GM23338 (cell line): ENCODE data around the gene DLX4. TPM values are rescaled to one million over a fixed set of nuclear protein-coding genes. Genes with fewer than 3 reads are reported as not detected.

ENCODE experiments used
- ATAC-seq: fragments of 200-7000 bp; cut with Tn5 transposase; 3 replicates; pipeline ENCODE4 v1.9.1; 2020
- DNase-seq: peaks from one replicate; pipeline ENCODE4 v3.0.0-alpha.2; 2015; ENCODE audit warnings: low spot score
- H2AFZ ChIP-seq: fragments of 200-600 bp; sonication (generic); 2 replicates; pipeline ENCODE4 v1.8.0; 2016; ENCODE audit warnings: antibody characterized with exemption, mild to moderate bottlenecking, moderate library complexity
- H3F3A ChIP-seq: fragments of 200-600 bp; sonication (generic); replicated peaks from 2 replicates; pipeline ENCODE4 v1.8.0; 2017; ENCODE audit warnings: antibody characterized with exemption, mixed run types, low read depth
- H3K27ac ChIP-seq: fragments of 200-600 bp; sonication (generic); 2 replicates; pipeline ENCODE4 v1.6.1; 2016; ENCODE audit warnings: low read depth
- H3K27me3 ChIP-seq: fragments of 200-600 bp; sonication (generic); 2 replicates; pipeline ENCODE4 v1.8.0; 2016; ENCODE audit warnings: mild to moderate bottlenecking, mixed run types, moderate library complexity; ENCODE audit not compliant: insufficient read depth
- H3K36me3 ChIP-seq: fragments of 200-600 bp; sonication (generic); 2 replicates; pipeline ENCODE4 v1.8.0; 2016; ENCODE audit warnings: mild to moderate bottlenecking; ENCODE audit not compliant: insufficient read depth
- H3K4me1 ChIP-seq: fragments of 200-600 bp; sonication (generic); 2 replicates; pipeline ENCODE4 v1.8.0; 2016; ENCODE audit warnings: mild to moderate bottlenecking, moderate library complexity; ENCODE audit not compliant: insufficient read depth
- H3K4me2 ChIP-seq: fragments of 200-600 bp; sonication (generic); 2 replicates; pipeline ENCODE4 v1.7.1; 2017; ENCODE audit warnings: mixed run types
- H3K4me3 ChIP-seq: fragments of 200-600 bp; sonication (generic); 2 replicates; pipeline ENCODE4 v1.6.1; 2016; ENCODE audit warnings: mixed run types
- H3K79me2 ChIP-seq: fragments of 200-600 bp; sonication (generic); replicated peaks from 2 replicates; pipeline ENCODE4 v1.8.0; 2017; ENCODE audit warnings: mild to moderate bottlenecking; ENCODE audit not compliant: insufficient read depth
- H3K9me2 ChIP-seq: fragments of 200-600 bp; sonication (generic); 2 replicates; pipeline ENCODE4 v1.8.0; 2017; ENCODE audit not compliant: insufficient read depth
- H4K20me1 ChIP-seq: fragments of 200-600 bp; sonication (generic); replicated peaks from 2 replicates; pipeline ENCODE4 v1.8.0; 2017; ENCODE audit warnings: mild to moderate bottlenecking; ENCODE audit not compliant: insufficient read depth
- H3K27ac Mint-ChIP-seq: 2 replicates; pipeline ENCODE4 v1.8.0; 2020; ENCODE audit warnings: inconsistent platforms, mild to moderate bottlenecking, moderate library complexity, mixed read lengths
- H3K27me3 Mint-ChIP-seq: 3 replicates; pipeline ENCODE4 v1.8.0; 2022; ENCODE audit warnings: low read depth, mild to moderate bottlenecking, moderate library complexity, mixed read lengths, inconsistent platforms; ENCODE audit not compliant: insufficient read depth, poor library complexity
- H3K36me3 Mint-ChIP-seq: 3 replicates; pipeline ENCODE4 v1.8.0; 2021; ENCODE audit warnings: low read depth, mild to moderate bottlenecking, inconsistent platforms, moderate library complexity, mixed read lengths
- H3K4me1 Mint-ChIP-seq: 3 replicates; pipeline ENCODE4 v1.8.0; 2020; ENCODE audit warnings: mild to moderate bottlenecking, inconsistent platforms, mixed read lengths
- H3K4me3 Mint-ChIP-seq: 3 replicates; pipeline ENCODE4 v1.8.0; 2021; ENCODE audit warnings: moderate library complexity, mild to moderate bottlenecking, inconsistent platforms, mixed read lengths
- H3K9me3 Mint-ChIP-seq: 3 replicates; pipeline ENCODE4 v1.8.0; 2020; ENCODE audit warnings: moderate library complexity, mild to moderate bottlenecking, inconsistent platforms, mixed read lengths
- CREB1 ChIP-seq: fragments of 250-450 bp; sonication (Bioruptor Pico); IDR thresholded peaks from 2 replicates; pipeline ENCODE4 v1.5.0; 2020; ENCODE audit warnings: low read depth, mild to moderate bottlenecking, moderate library complexity
- CTCF ChIP-seq, 2 experiments: fragments of 200-600 bp in 1 of 2; sonication (generic) in 1 of 2; conservative IDR thresholded peaks; 2 replicates each; pipeline versions ENCODE4 v1.5.1 to v1.6.1; 2016 to 2017; ENCODE audit warnings: antibody characterized with exemption in 2 of 2, low read depth in 2 of 2, mild to moderate bottlenecking in 2 of 2, moderate library complexity in 1 of 2
- EZH2 ChIP-seq: fragments of 200-600 bp; sonication (generic); IDR thresholded peaks from one replicate; pipeline ENCODE4 v1.8.0; 2017; ENCODE audit warnings: antibody characterized with exemption, mild to moderate bottlenecking, low read depth; ENCODE audit not compliant: unreplicated experiment
- POLR2AphosphoS5 ChIP-seq: IDR thresholded peaks from 2 replicates; pipeline ENCODE4 v1.6.1; 2016; ENCODE audit warnings: antibody characterized with exemption, low read depth
- REST ChIP-seq: IDR thresholded peaks from one replicate; pipeline ENCODE4 v1.6.1; 2018; ENCODE audit warnings: antibody characterized with exemption; ENCODE audit not compliant: unreplicated experiment
- polyA plus RNA-seq: library from polyadenylated mRNA; unstranded; fragments of >200 nt; fragmentation: Nextera tagmentation; extraction: Ambion mirVana; gene quantifications from 2 replicates; pipeline ENCODE4 v1.2.1, GENCODE V29; 2016
- total RNA-seq: library from RNA; depleted of rRNA; stranded (reverse); fragments of >200 nt; shearing (Covaris generic); gene quantifications from 2 replicates; pipeline ENCODE4 v1.2.3, GENCODE V29; 2014

Gene DLX4
- total and polyA plus RNA-seq, 2 experiments from 2014 or later, result 0.10 to 0.79 TPM

GRCh38 chr17:49993423-49994060, 24.6 kb downstream of the DLX4 start (continued):
- TF ChIP-seq CTCF (conservative IDR thresholded peaks at IDR 0.05; ENCODE audit: low read depth in 2 of 2), result no peak

GRCh38 chr17:49994085-49995054, 25.4 kb downstream of the DLX4 start:
- Histone ChIP-seq H3K4me2 (peak overlapping the region; percentile 95), H3K79me2 (no peaks in the 10 kb centered on the region), H3K4me3 (peak overlapping the region; percentile 66), H4K20me1 (peaks cover 8% of the 10 kb centered on the region; the same call in 1 of the 2 replicates), H3K36me3 (no peaks in the 10 kb centered on the region), H3F3A (peaks cover 3% of the 10 kb centered on the region; the same call in 1 of the 2 replicates), H3K27ac (no peak overlapping the region), H2AFZ (peak overlapping the region; percentile 94), H3K27me3 (peaks cover 96% of the 10 kb centered on the region), H3K9me2 (no peaks in the 10 kb centered on the region), H3K4me1 (peaks cover 14% of the 10 kb centered on the region)
- DNase-seq (peak; percentile 75), ATAC-seq (peak; percentile 19)
- Mint-ChIP-seq H3K4me3 (peak overlapping the region; percentile 73), H3K36me3 (no peaks in the 10 kb centered on the region; the same call in 2 of the 3 replicates), H3K27me3 (peaks cover 83% of the 10 kb centered on the region), H3K27ac (no peak overlapping the region), H3K4me1 (peaks cover 32% of the 10 kb centered on the region), H3K9me3 (no peaks in the 10 kb centered on the region; the same call in 2 of the 3 replicates)
- TF ChIP-seq POLR2AphosphoS5 (no peak), EZH2 (peak; percentile 87), CTCF (conservative IDR thresholded peaks at IDR 0.05; ENCODE audit: low read depth in 2 of 2) (peak; percentile 22 to 42; a peak in 3 of 4 replicates)

GRCh38 chr17:49995055-49995738, 26.2 kb downstream of the DLX4 start, which contains the start of gene DLX3:
Gene DLX3 (minus strand): TSS chr17:49995224. CDS start chr17:49994998, 226 bp downstream.
- Histone ChIP-seq H3K4me3 (peak within 1 kb of the TSS; percentile 66), H3K27me3 (peaks cover 95% of the 10 kb centered on the region), H3K79me2 (no peaks in the 10 kb centered on the region), H3K27ac (no peak within 1 kb of the TSS), H3F3A (peaks cover 3% of the 10 kb centered on the region; the same call in 1 of the 2 replicates), H3K4me2 (peak within 1 kb of the TSS; percentile 95), H3K9me2 (no peaks in the 10 kb centered on the region), H3K36me3 (no peaks in the 10 kb centered on the region), H4K20me1 (peaks cover 8% of the 10 kb centered on the region; the same call in 1 of the 2 replicates), H2AFZ (peak within 1 kb of the TSS; percentile 94), H3K4me1 (peaks cover 14% of the 10 kb centered on the region)
- ATAC-seq (peak; percentile 55), DNase-seq (peak; percentile 93)
- H3K9me3 Mint-ChIP-seq, result no peaks in the 10 kb centered on the region; the same call in 2 of the 3 replicates
- no peak within 1 kb of the TSS for H3K27ac Mint-ChIP-seq
- H3K4me3 Mint-ChIP-seq, result peak within 1 kb of the TSS; percentile 73
- no peaks in the 10 kb centered on the region; the same call in 2 of the 3 replicates for H3K36me3 Mint-ChIP-seq
- peaks cover 32% of the 10 kb centered on the region for H3K4me1 Mint-ChIP-seq
- TF ChIP-seq CREB1 (peak; percentile 31; the same call in 1 of the 2 replicates), POLR2AphosphoS5 (peak; percentile 34; the same call in 1 of the 2 replicates), REST (no peak)
- peaks cover 75% of the 10 kb centered on the region for H3K27me3 Mint-ChIP-seq
